22Rv1 (cell line): ENCODE data around the gene TMEM184C.

Experiments used
- H3K27ac ChIP-seq: fragments of 450-650 bp; 2 replicates; pipeline ENCODE4 v1.5.1; 2017
- ZFX ChIP-seq: fragments of 450-650 bp; IDR thresholded peaks from 2 replicates; pipeline ENCODE4 v1.6.1; 2017; ENCODE audit warnings: antibody characterized with exemption, borderline replicate concordance
- TF ChIP-seq, protein P1 (sequence below): fragments of 450-650 bp; IDR thresholded peaks from 2 replicates; pipeline ENCODE4 v1.5.1; 2017; ENCODE audit warnings: mild to moderate bottlenecking

Gene TMEM184C

DNA sequence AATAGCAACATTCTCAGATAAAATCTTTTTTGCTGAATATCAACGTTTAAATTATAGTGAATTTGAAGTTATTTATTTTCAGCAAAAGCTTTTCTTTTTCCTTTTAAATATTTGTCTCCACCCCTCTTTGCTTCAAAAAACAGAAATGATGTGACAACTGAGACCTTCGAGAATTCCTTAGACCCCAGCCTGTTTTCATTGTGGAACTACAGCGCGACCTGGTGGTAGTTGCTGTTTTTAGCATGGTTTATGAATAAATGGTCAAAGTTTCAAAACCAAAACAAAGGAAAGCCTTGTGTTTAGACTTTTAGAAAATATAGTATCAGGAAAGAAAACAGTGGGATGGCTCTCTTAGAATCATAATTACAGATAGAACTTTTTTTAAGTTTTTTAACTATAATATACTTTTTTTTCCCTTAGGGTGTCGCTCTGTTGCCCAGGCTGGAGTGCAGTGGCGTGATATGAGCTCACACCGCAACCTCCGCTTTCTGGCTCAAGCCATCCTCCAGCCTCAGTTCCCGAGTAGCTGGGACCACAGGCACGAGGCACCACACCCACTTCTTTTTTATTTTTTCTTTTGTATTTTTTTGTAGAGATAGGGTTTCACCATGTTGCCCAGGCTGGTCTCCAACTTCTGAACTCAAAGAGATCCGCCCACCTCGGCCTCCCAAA lies 26.8 kb upstream of the TMEM184C start:
- H3K27ac ChIP-seq = no peak overlapping the region
- TF ChIP-seq, protein P1, sequence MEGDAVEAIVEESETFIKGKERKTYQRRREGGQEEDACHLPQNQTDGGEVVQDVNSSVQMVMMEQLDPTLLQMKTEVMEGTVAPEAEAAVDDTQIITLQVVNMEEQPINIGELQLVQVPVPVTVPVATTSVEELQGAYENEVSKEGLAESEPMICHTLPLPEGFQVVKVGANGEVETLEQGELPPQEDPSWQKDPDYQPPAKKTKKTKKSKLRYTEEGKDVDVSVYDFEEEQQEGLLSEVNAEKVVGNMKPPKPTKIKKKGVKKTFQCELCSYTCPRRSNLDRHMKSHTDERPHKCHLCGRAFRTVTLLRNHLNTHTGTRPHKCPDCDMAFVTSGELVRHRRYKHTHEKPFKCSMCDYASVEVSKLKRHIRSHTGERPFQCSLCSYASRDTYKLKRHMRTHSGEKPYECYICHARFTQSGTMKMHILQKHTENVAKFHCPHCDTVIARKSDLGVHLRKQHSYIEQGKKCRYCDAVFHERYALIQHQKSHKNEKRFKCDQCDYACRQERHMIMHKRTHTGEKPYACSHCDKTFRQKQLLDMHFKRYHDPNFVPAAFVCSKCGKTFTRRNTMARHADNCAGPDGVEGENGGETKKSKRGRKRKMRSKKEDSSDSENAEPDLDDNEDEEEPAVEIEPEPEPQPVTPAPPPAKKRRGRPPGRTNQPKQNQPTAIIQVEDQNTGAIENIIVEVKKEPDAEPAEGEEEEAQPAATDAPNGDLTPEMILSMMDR = peak; percentile 87
- no peak for TF ChIP-seq ZFX

GRCh38 chr4:147591106-147591505 lies 26.1 kb upstream of the TMEM184C start:
- TF ChIP-seq ZFX = no peak
- TF ChIP-seq, protein P1 = no peak

DNA sequence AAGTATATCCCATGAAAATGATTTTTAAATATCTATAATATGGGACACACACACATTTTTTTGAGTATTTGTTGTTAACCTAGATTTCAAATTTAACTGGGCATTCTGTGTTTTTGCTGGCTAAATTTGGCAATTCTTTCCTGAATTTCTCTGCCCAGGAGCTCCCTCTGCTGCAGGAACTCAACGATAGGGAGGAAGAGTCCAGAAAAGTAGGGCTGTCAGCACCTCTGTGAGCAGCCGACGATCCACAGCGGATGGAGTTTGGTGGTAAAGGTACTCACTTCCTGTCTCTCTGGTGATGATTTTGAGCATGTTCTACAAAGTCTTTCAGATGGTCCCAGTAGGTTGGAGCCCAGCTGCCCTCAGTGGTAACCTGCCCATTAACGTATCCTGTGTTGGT lies 23.1 kb upstream of the TMEM184C start:
- TF ChIP-seq, protein P1 = no peak
- no peak for TF ChIP-seq ZFX
- no peak overlapping the region for H3K27ac ChIP-seq

More at GRCh38 chr4:147591106-147591505, 26.1 kb upstream of the TMEM184C start:
- H3K27ac ChIP-seq = no peak overlapping the region

- TF ChIP-seq, protein P1 = no peak
- no peak for TF ChIP-seq ZFX
- no peak overlapping the region for H3K27ac ChIP-seq
Measured at GRCh38 chr4:147594578-147594977, 22.6 kb upstream of the TMEM184C start.

DNA sequence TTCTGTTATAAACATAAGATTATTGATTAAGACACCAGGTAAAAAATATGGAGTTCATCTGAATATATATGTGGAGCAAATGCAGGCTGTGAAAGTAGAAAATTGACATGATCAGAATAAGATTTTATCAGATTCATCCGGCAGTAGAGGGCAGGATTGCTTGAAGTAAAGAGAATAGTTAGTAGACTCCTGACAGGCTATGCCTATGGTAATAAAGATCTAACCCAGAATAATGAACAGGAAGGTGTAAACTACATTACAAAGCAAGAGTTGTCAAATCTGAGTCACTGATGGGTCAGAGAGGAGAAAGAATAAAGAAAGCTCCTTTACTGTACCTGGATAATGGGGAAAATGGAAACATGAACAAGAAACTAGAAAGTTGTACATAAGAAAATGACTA lies 20.8 kb upstream of the TMEM184C start:
- TF ChIP-seq ZFX = no peak
- H3K27ac ChIP-seq = no peak overlapping the region

- TF ChIP-seq, protein P1 = no peak
- TF ChIP-seq ZFX = no peak
- H3K27ac ChIP-seq = no peak overlapping the region
Measured at GRCh38 chr4:147596981-147597380, 20.2 kb upstream of the TMEM184C start.

DNA sequence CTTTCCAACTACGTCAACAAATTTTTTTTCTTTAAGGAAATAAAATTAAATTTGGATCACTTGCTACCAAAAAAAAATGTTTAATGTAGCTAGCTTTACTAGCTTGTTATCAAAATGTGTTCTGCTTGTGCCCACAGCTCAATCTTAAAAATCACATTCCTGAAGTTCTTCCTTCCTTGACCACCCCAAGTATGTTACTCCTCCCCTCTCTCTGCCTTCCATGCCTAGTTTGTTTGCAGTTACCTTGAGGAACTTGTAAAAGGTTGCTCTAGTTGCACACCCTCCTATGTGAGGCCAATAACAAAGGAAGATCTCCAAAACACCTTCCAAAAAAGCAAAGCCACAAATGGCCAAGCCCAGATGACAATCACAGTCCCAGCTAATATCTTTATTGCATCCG lies 19.6 kb upstream of the TMEM184C start:
- TF ChIP-seq, protein P1 = no peak
- no peak for TF ChIP-seq ZFX
- no peak overlapping the region for H3K27ac ChIP-seq

DNA sequence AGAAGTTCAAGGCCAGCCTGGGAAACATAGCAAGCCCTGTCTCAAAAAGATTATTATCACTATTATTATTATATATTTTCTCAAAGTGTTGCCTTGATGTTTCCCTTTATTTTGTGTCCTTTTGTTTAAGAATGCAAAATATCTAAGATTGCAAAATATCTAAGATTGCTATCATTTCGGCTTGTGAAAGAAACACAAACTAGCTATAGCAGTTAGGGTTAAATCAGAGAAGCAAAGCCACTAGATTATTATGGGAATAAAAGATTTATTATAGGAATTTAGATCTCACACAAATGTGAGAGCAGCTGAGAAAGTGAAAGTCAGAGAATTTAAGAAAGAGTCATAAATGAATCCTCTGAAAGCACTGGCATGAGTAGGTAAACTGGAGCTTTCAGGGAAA lies 18.0 kb upstream of the TMEM184C start:
- no peak overlapping the region for H3K27ac ChIP-seq
- TF ChIP-seq, protein P1 = no peak
- no peak for TF ChIP-seq ZFX
